Gastrocnemius medialis (tissue), 4 donors: ENCODE measurements around the gene CHRNA9.

Source experiments
- CTCF ChIP-seq, 5 experiments: fragments of 450-650 bp in 3 of 5; fragments of 200-600 bp in 2 of 5; sonication (generic) in 2 of 5; IDR thresholded peaks in 4 of 5; conservative IDR thresholded peaks in 1 of 5; 1 replicate in 4 of 5; 2 replicates in 1 of 5; pipeline ENCODE4 v1.5.1; 2016 to 2019; ENCODE audit warnings: antibody characterized with exemption in 5 of 5, mild to moderate bottlenecking in 3 of 5, moderate library complexity in 3 of 5
- POLR2A ChIP-seq, 2 donors: fragments of 450-650 bp; IDR thresholded peaks; one replicate each; pipeline ENCODE4 v1.6.1; 2017; ENCODE audit warnings: antibody characterized with exemption in 2 of 2, mild to moderate bottlenecking in 2 of 2, moderate library complexity in 2 of 2

GRCh38 chr4:40337523-40337922 is 2.4 kb downstream of the CHRNA9 start:
- TF ChIP-seq POLR2A (IDR thresholded peaks at IDR 0.05) (no peak), CTCF (IDR thresholded peaks at IDR 0.05 in 4 of 5, conservative IDR thresholded peaks at IDR 0.05 in 1 of 5) (no peak)
